Adrenal gland (tissue), 5 donors: ENCODE results near the gene XPR1.

ENCODE experiments used
- CTCF ChIP-seq, 6 experiments: fragments of 450-650 bp in 4 of 6; fragments of 200-600 bp in 2 of 6; sonication (generic) in 1 of 6; IDR thresholded peaks; 1 replicate in 5 of 6; 2 replicates in 1 of 6; pipeline versions ENCODE4 v1.5.1 to v1.8.0; 2016 to 2021; ENCODE audit warnings: antibody characterized with exemption in 6 of 6, mild to moderate bottlenecking in 2 of 6, moderate library complexity in 1 of 6
- POLR2A ChIP-seq, 2 donors: fragments of 450-650 bp; IDR thresholded peaks; one replicate each; pipeline ENCODE4 v1.6.1; 2017; ENCODE audit warnings: antibody characterized with exemption in 2 of 2, mild to moderate bottlenecking in 2 of 2, moderate library complexity in 1 of 2
- donor health status: DM: no; HTN: no; CAD: no.

DNA sequence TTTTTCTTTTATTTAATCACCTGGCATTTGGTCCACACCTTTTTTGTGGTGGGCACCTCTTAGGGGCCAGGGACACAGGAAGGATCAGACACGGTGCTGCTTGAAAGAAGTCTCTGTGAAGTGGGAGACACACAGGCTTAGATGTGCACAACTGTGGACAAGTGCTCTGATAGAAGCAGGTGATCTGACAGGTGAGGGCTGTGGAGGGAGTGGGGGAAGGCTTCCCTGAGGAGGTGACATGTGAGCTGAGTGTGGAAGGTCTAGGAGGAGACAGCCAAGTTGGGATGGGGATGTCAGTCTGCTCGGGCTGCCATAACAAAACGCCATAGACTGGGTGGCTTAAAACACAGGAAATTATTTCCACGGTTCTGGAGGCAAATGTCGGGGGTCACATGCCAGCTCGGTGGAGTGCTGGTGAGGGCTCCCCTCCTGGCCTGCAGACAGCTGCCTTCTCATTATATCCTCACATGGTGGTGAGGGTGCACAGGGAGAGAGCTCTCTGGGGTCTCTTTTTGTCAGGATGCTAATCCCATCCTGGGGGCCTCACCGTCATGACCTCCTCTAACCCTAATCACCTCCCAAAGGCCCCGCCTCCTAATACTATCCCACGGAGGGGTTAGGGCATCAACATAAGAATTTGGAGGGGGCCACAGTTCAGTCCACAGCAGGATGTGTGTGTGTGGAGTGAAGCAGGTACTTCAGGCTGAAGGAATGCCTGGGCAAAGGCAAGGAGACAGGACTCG lies 275.7 kb downstream of the XPR1 start:
- no peak for TF ChIP-seq CTCF (IDR thresholded peaks at IDR 0.05)
- TF ChIP-seq POLR2A (IDR thresholded peaks at IDR 0.05): no peak
